Esophagus muscularis mucosa (tissue), 4 donors: ENCODE results near the gene FOXL2.

ENCODE experiments used
- CTCF ChIP-seq, 3 experiments: fragments of 200-600 bp in 2 of 3; fragments of 450-650 bp in 1 of 3; sonication (generic) in 2 of 3; IDR thresholded peaks; one replicate each; pipeline ENCODE4 v1.5.1; 2017 to 2019; ENCODE audit warnings: antibody characterized with exemption in 3 of 3, mild to moderate bottlenecking in 2 of 3, moderate library complexity in 1 of 3
- EP300 ChIP-seq: sonication (generic); formaldehyde crosslinking; IDR thresholded peaks from one replicate; pipeline ENCODE4 v1.6.1; 2017; ENCODE audit warnings: antibody characterized with exemption
- POLR2A ChIP-seq: fragments of 450-650 bp; IDR thresholded peaks from one replicate; pipeline ENCODE4 v1.6.1; 2017; ENCODE audit warnings: antibody characterized with exemption, moderate library complexity, mild to moderate bottlenecking, low read depth
- POLR2AphosphoS5 ChIP-seq, 2 donors: sonication (generic); formaldehyde crosslinking; IDR thresholded peaks; one replicate each; pipeline ENCODE4 v1.6.1; 2017; ENCODE audit warnings: antibody characterized with exemption in 2 of 2

- TF ChIP-seq EP300 = no peak
- no peak for TF ChIP-seq CTCF (IDR thresholded peaks at IDR 0.05)
- TF ChIP-seq POLR2AphosphoS5 (IDR thresholded peaks at IDR 0.05) = no peak
- TF ChIP-seq POLR2A = no peak
Observed at GRCh38 chr3:138939561-138940241, 7.2 kb downstream of the FOXL2 start.
